ENCODE data around the gene GNRHR. TPM values are rescaled to one million over a fixed set of nuclear protein-coding genes. Genes with fewer than 3 reads are reported as not detected.

The GNRHR gene
- total RNA-seq, 1 experiment from 2014 or later, result not detected

DNA sequence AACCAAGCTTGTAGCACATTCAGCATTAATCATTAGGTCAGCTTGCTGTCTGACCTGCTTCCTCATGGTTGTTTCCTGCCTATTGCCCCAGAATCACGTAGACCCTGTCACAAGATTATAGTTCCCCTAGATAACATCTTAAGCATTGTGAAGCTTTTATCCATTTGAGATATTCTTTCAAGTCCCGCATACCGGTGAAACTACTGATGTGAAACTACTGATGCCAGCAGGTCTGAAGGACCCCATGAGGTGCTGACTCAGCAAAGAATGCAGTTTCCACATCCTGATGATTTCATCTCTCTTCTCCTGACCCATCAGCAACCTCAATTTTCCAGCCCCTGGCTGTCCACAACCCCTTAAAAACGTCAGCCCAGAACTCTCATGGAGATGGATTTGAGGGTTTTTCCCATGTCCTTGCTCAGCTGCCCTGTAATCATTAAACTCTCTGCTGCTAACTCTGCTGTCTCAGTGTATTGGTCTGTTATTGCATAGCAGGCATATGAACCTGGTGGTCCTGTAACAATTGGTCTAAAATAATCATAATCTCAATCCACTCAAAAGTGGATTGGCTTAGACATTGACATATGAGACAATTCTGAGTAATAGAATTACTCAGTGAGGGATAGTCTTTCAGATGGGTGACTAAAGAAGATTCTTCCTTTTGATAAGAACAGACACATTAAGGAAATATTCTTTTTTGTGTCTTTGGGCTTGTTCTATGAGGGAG, 26.9 kb downstream of the GNRHR start:
- Histone ChIP-seq H3K4me1 (peaks cover 4% of the 10 kb centered on the region), H3K27me3 (replicated peaks; ENCODE audit: control insufficient read depth, insufficient read depth, low read length) (no peaks in the 10 kb centered on the region), H3K4me3 (ENCODE audit: low read depth, low read length) (no peak overlapping the region), H3K36me3 (ENCODE audit: control insufficient read depth, insufficient read depth, low read length) (no peaks in the 10 kb centered on the region), H3K9me3 (no peaks in the 10 kb centered on the region)
- no peak for DNase-seq
- no peak overlapping the region for H3K4me3 Mint-ChIP-seq (ENCODE audit: unreplicated experiment)
- no peaks in the 10 kb centered on the region for H3K27me3 Mint-ChIP-seq (ENCODE audit: insufficient read depth, unreplicated experiment)
- ChIA-PET CTCF (interaction anchor here (0.6 kb wide), 1 partner anchor 209 kb away, joined by 3 read pairs; no protein-coding TSS in a partner anchor), POLR2A (no interaction called here)
- TF ChIP-seq, protein P1, sequence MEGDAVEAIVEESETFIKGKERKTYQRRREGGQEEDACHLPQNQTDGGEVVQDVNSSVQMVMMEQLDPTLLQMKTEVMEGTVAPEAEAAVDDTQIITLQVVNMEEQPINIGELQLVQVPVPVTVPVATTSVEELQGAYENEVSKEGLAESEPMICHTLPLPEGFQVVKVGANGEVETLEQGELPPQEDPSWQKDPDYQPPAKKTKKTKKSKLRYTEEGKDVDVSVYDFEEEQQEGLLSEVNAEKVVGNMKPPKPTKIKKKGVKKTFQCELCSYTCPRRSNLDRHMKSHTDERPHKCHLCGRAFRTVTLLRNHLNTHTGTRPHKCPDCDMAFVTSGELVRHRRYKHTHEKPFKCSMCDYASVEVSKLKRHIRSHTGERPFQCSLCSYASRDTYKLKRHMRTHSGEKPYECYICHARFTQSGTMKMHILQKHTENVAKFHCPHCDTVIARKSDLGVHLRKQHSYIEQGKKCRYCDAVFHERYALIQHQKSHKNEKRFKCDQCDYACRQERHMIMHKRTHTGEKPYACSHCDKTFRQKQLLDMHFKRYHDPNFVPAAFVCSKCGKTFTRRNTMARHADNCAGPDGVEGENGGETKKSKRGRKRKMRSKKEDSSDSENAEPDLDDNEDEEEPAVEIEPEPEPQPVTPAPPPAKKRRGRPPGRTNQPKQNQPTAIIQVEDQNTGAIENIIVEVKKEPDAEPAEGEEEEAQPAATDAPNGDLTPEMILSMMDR (IDR thresholded peaks at IDR 0.05; ENCODE audit: insufficient read depth in 1 of 2, low read depth in 1 of 2, low read length in 1 of 2, severe bottlenecking in 1 of 2, unreplicated experiment in 1 of 2), result no peak
- intact Hi-C loops (cut with micrococcal nuclease; ENCODE audit: unreplicated experiment), result no loop called here
- peaks cover 18% of the 10 kb centered on the region for H3K9me3 Mint-ChIP-seq (ENCODE audit: unreplicated experiment)
- H3K27ac Mint-ChIP-seq (ENCODE audit: unreplicated experiment), result no peak overlapping the region
- H3K36me3 Mint-ChIP-seq (ENCODE audit: insufficient read depth, unreplicated experiment), result no peaks in the 10 kb centered on the region
- no peaks in the 10 kb centered on the region for H3K4me1 Mint-ChIP-seq (ENCODE audit: low read depth, unreplicated experiment)
- no TSS peak for BruUV-seq (replicated peaks)

DNA sequence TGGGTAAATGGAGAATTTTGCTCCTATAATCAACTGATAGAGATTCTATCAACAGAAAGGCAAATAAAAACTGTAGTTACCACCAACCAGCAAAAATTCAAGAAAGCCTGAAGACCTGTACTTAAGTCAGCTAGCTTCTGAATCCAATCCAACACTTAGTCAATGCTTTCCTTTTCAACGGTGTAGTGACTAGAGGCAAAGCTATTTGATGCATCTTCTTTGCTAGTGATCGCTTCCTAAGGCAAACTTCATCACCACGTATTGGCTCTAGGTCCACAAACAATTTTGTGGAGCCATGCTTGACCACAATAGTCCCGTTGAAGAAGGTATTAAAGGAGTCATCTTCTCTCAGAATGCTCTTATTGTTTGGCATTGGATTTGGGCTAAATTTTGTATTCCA, 28.2 kb downstream of the GNRHR start:
- BruUV-seq (replicated peaks), result no TSS peak
- no peak overlapping the region for H3K4me3 Mint-ChIP-seq (ENCODE audit: unreplicated experiment)
- DNase-seq, result no peak
- no peaks in the 10 kb centered on the region for H3K36me3 Mint-ChIP-seq (ENCODE audit: insufficient read depth, unreplicated experiment)
- H3K9me3 Mint-ChIP-seq (ENCODE audit: unreplicated experiment), result peaks cover 18% of the 10 kb centered on the region
- ChIA-PET CTCF (no interaction called here), POLR2A (no interaction called here)
- no peaks in the 10 kb centered on the region for H3K27me3 Mint-ChIP-seq (ENCODE audit: insufficient read depth, unreplicated experiment)
- H3K9me3 ChIP-seq, result no peaks in the 10 kb centered on the region
- no peak overlapping the region for H3K4me3 ChIP-seq (ENCODE audit: low read depth, low read length)
- no peaks in the 10 kb centered on the region for H3K36me3 ChIP-seq (ENCODE audit: control insufficient read depth, insufficient read depth, low read length)
- H3K4me1 Mint-ChIP-seq (ENCODE audit: low read depth, unreplicated experiment), result peaks cover 7% of the 10 kb centered on the region
- no peak overlapping the region for H3K27ac Mint-ChIP-seq (ENCODE audit: unreplicated experiment)
- intact Hi-C loops (cut with micrococcal nuclease; ENCODE audit: unreplicated experiment), result no loop called here
- H3K27me3 ChIP-seq (replicated peaks; ENCODE audit: control insufficient read depth, insufficient read depth, low read length), result no peaks in the 10 kb centered on the region
- peaks cover 17% of the 10 kb centered on the region for H3K4me1 ChIP-seq
- TF ChIP-seq, protein P1 (IDR thresholded peaks at IDR 0.05; ENCODE audit: insufficient read depth in 1 of 2, low read depth in 1 of 2, low read length in 1 of 2, severe bottlenecking in 1 of 2, unreplicated experiment in 1 of 2), result no peak

GRCh38 chr4:67725132-67725531, 29.1 kb downstream of the GNRHR start:
- Histone ChIP-seq H3K4me3 (ENCODE audit: low read depth, low read length) (no peak overlapping the region), H3K4me1 (peaks cover 17% of the 10 kb centered on the region), H3K27me3 (replicated peaks; ENCODE audit: control insufficient read depth, insufficient read depth, low read length) (no peaks in the 10 kb centered on the region), H3K9me3 (no peaks in the 10 kb centered on the region), H3K36me3 (ENCODE audit: control insufficient read depth, insufficient read depth, low read length) (no peaks in the 10 kb centered on the region)
- H3K27me3 Mint-ChIP-seq (ENCODE audit: insufficient read depth, unreplicated experiment), result no peaks in the 10 kb centered on the region
- no peak overlapping the region for H3K27ac Mint-ChIP-seq (ENCODE audit: unreplicated experiment)
- H3K36me3 Mint-ChIP-seq (ENCODE audit: insufficient read depth, unreplicated experiment), result no peaks in the 10 kb centered on the region
- H3K4me1 Mint-ChIP-seq (ENCODE audit: low read depth, unreplicated experiment), result peaks cover 7% of the 10 kb centered on the region
- ChIA-PET POLR2A (no interaction called here), CTCF (no interaction called here)
- no peak overlapping the region for H3K4me3 Mint-ChIP-seq (ENCODE audit: unreplicated experiment)
- no peak for DNase-seq
- TF ChIP-seq, protein P1 (IDR thresholded peaks at IDR 0.05; ENCODE audit: insufficient read depth in 1 of 2, low read depth in 1 of 2, low read length in 1 of 2, severe bottlenecking in 1 of 2, unreplicated experiment in 1 of 2), result no peak
- intact Hi-C loops (cut with micrococcal nuclease; ENCODE audit: unreplicated experiment), result no loop called here
- H3K9me3 Mint-ChIP-seq (ENCODE audit: unreplicated experiment), result peaks cover 18% of the 10 kb centered on the region
- BruUV-seq (replicated peaks), result no TSS peak

All from Caco-2 (cell line).